Ishikawa (cell line): ENCODE data around the gene KAT6B.

Source experiments
- EGR1 ChIP-seq: IDR thresholded peaks from 2 replicates; pipeline ENCODE4 v1.6.1; 2012
- EP300 ChIP-seq: IDR thresholded peaks from 2 replicates; pipeline ENCODE4 v1.6.1; 2012; ENCODE audit warnings: borderline replicate concordance
- FOXM1 ChIP-seq: IDR thresholded peaks from 2 replicates; pipeline ENCODE4 v1.6.1; 2012; ENCODE audit warnings: low read depth, borderline replicate concordance
- RAD21 ChIP-seq: IDR thresholded peaks from 2 replicates; pipeline ENCODE4 v1.6.1; 2012; ENCODE audit warnings: low read depth
- TAF1 ChIP-seq: IDR thresholded peaks from 2 replicates; pipeline ENCODE4 v1.6.1; 2012; ENCODE audit warnings: low read depth, mild to moderate bottlenecking
- YY1 ChIP-seq: IDR thresholded peaks from 2 replicates; pipeline ENCODE4 v1.6.1; 2012; ENCODE audit warnings: low read depth
- ZBTB7A ChIP-seq: IDR thresholded peaks from 2 replicates; pipeline ENCODE4 v1.6.1; 2012; ENCODE audit warnings: low read depth
- TF ChIP-seq, protein P1 (sequence below): IDR thresholded peaks from 2 replicates; pipeline ENCODE4 v1.6.1; 2012

DNA sequence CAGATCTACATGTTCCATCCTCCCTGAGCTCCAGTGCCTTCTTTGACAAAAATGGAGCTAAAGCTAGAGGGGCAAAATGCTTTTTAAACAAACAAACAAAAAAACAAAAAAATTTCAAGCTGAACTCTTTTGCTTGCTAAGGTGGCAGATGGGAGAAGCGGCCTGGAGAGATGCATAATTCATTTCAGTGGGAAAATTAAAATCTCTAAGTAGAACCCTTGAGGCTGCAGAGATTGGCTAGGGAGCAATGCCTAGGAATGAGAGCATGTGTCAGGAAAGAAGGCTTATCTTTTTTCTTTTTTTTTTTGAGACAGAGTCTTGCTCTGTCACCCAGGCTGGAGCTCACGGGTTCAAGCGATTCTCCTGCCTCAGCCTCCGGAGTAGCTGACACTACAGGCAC is 238.7 kb downstream of the KAT6B start:
- TF ChIP-seq TAF1 = no peak
- no peak for TF ChIP-seq EGR1
- no peak for TF ChIP-seq FOXM1
- no peak for TF ChIP-seq RAD21
- TF ChIP-seq, protein P1, sequence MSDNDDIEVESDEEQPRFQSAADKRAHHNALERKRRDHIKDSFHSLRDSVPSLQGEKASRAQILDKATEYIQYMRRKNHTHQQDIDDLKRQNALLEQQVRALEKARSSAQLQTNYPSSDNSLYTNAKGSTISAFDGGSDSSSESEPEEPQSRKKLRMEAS = no peak
- TF ChIP-seq ZBTB7A = no peak
- TF ChIP-seq YY1 = no peak
- TF ChIP-seq EP300 = no peak
